ENCODE results near the gene SLC22A23.

SLC22A23 gene

GRCh38 chr6:3240595-3240994 is 216.3 kb downstream of the SLC22A23 start:
- DNase-seq (ENCODE audit: low spot score): no peak

DNA sequence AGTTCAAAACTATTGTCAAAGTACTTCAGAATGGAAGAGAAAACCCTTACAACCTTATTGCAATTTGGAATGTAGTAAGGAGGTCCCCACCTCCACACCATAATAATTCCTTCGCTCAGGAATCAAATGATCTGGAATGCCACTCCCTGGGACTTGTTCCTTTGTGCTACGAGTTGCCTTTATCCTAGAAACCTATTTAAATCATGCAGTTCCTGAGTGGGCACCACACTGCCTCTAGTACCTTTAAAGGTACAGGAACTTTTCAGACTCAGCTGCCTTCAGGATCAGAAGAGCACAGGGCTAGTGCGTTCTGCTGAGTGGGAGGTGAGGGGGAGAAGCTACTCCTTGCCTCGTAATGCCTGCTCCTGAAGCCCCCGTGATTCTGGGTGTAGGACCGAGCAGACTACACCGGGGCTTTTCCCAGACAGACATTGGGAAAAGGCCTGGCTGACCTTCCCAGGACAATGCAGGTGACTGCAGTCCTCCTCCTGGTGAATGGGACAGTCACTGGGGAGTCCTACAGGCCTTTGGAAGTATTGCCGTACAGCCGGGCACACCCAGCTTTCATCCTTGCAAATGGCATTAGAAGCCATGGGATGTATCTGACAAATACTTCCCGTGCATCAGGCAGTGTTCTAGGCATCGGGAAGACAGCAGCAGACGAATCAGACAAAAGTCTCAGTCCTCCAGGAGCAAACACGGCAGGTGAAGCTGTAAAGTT is 217.6 kb downstream of the SLC22A23 start:
- no peak for DNase-seq (ENCODE audit: low spot score)

DNA sequence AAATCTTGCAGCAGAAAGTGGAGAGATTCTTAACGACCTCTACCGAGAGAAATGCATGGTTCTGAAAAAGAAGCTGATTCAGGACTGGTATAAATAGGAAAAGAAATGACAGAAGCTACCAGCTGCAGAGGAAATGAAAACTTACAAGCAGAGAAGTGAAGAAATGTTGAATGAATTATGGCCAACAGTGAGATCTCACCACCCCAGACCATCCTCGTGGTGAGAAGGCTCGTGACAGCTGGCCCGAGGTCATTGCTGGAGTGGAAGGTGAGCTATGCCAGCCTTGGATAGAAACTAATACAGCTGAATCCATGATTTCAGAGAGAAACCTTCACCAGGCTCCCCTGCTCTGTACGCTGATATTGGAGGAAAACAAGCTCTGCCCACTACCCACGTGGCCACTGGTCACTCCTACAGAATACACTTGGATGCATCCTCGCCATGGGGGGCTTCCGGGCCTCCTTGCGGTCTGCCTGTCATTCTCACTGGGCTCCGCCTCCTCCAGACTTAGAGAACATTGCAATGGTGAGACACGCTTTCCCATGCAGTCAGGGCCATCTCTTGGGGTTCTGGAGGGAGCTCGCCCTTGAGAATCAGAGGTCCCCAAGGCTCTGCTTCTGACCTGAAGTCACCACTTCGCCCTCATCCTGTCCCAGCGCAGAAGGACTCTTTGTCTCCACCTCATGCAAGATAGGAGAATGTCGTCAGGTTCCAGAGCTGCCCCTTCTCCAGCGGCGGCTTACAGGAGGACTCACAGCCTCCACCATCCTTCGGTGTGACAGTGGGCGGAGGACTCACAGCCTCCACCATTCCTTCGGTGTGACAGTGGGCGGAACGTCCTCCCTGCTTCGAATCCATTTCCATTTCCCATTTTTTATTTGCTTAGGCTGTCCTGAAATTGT is 218.8 kb downstream of the SLC22A23 start:
- no peak for DNase-seq (ENCODE audit: low spot score)

DNA sequence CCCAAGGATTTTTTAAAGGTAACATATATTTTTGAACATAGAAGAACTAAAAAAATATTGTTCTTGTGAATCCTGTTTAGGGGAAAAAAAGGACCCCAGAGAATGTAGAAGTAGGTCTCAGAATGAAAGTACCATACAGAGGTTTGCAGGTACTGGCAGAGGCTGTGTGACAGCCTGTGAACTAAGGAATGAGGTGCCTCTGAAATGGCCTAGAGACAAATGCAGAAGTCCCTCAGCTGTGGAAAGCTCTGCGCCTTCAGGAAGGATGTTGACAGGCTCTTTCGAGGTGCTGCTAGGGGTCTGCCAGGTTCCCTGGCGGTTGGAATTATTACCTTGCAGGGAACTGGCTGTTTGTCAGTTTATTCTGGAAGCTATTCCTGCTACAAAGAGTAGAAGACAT is 220.8 kb downstream of the SLC22A23 start:
- no peak for DNase-seq (ENCODE audit: low spot score)

- no peak for DNase-seq (ENCODE audit: low spot score)
Measured at GRCh38 chr6:3235486-3235885, 221.4 kb downstream of the SLC22A23 start.

- DNase-seq (ENCODE audit: low spot score): no peak
Measured at GRCh38 chr6:3233904-3234303, 222.9 kb downstream of the SLC22A23 start.

- DNase-seq (ENCODE audit: low spot score): no peak
Measured at GRCh38 chr6:3233321-3233720, 223.5 kb downstream of the SLC22A23 start.

DNA sequence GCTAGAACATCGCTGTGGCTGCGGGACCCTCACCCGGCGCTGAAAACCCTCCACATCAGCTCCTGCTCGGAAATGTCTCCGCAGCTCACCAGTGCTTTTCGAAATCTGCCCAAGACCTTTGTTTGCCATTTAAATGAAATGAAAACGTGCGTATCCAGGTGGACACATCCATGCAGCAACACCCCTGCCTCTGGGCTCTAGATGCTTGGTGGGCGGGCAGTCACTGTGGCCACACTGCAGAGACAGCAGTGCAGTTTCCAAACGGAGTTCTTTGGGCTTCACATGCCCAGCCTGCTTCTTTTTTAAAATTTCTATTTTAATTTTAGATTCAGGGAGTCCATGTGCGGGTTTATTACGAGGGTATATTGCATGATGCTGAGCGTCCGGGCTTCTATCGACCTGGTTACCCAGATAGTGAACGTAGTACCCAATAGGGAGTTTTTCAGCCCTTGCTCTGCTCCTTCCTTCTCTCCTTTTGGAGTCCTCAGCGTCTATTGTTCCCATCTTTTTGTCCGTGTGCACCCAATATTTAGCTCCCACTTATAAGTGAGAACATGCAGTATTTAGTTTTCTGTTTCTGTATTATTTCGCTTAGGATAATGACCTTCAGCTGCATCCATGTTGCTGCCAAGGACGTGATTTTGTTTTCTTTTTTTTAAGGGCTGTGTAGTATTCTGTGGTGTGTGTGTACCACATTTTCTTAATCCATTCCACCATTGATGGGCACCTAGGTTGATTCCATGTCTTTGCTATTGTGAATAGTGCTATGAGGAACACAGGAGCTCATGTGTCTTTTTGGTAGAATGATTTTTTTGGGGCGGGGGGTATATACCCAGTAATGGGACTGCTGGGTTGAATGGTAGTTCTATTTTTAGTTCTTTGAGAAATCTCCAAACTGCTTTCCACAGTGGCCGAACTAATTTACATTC is 224.6 kb downstream of the SLC22A23 start:
- DNase-seq (ENCODE audit: low spot score): no peak

DNA sequence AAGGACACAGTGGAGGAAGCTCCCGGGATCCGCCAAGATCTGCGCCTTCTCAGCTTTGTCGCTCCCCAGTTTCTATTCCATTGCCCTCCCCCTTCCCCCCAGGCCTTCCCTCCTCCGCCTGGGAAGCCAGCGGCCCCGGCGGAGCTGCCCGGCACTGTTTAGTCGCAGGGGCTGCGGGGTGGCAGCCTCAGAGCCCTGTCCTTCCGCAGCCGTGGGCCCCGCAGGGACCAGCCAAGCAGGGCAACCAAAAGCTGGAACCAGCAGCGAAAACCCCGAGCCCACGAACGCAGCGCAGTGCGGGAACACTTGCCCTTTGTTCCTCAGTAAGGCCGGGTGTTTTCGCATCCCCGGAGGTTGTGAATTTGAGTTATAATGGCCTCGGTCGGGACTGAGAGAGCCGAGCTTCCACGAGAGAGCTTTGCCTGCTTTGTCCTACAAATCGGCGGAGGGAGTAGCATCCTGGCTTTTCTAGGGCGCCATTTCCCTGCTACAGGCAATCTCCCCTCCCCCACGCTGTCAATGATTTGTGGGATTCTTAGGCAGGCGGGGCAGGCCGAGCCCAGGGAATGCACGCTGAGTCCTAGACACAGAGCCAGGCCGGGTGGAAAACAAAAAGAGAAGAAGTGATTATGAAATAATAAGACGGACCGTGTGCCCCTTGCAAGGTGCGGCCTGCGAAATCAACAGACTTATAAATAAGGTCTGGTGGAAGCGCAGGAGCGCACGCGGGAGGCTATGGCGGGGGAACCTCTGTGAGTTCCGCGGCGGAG is 225.4 kb downstream of the SLC22A23 start:
- DNase-seq (ENCODE audit: low spot score): no peak

DNA sequence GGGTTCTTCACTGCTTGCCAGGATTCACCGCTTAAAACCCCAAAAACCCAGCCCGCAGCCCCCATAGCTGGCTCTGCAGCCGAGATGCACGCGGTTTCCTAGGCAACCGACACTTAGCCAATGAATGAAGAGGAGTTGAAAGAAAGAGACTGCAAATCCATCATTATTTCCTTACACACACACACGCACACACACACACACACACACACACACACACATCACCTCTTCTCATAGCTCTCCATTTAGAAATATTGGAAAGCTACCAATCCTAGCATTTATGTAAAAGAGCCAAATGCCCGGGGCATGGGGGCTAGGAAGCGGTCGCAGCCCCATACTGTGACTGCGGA is 226.0 kb downstream of the SLC22A23 start:
- DNase-seq (ENCODE audit: low spot score): no peak

- DNase-seq (ENCODE audit: low spot score): no peak
Measured at GRCh38 chr6:3230256-3230882, 226.5 kb downstream of the SLC22A23 start.

GRCh38 chr6:3229566-3230178 is 227.2 kb downstream of the SLC22A23 start:
- no peak for DNase-seq (ENCODE audit: low spot score)

DNA sequence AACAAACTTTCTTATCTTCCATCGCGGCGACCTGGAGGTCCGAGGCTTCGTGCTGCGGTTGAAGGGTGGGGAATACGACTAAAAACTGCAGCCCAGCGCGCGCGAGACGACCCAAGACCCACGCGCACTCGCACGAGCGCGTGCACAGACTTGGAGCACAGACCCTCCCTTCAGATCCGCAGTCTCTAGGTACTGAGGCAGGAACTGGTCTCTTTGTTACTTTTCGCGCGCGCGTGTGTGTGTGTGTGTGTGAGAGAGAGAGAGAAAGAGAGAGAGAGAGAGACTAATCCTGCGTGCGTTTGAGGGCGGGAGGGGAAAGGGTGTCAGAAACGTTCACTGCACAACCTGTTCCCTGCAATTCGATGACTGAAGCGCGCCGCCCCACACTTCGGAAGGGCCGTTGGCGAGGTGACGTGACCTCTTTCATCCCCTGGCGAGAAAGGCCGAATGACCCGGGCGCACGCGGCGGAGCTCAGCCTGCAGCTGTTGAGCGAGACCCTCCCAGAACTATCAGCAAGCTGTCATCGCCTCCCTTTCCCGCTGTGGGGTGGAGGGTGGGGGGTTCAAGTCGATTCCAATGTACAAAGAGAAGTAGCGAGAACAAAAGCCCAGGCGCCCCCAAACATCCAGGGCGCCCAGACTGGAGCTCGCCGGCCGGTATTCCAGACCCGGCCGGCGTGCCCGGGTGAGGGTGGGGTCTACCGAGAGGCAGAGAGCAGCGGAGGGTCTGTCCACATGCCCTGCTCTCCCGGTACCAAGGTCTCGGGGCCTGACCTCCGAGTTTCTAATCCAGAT is 227.9 kb downstream of the SLC22A23 start:
- DNase-seq (ENCODE audit: low spot score): no peak

DNA sequence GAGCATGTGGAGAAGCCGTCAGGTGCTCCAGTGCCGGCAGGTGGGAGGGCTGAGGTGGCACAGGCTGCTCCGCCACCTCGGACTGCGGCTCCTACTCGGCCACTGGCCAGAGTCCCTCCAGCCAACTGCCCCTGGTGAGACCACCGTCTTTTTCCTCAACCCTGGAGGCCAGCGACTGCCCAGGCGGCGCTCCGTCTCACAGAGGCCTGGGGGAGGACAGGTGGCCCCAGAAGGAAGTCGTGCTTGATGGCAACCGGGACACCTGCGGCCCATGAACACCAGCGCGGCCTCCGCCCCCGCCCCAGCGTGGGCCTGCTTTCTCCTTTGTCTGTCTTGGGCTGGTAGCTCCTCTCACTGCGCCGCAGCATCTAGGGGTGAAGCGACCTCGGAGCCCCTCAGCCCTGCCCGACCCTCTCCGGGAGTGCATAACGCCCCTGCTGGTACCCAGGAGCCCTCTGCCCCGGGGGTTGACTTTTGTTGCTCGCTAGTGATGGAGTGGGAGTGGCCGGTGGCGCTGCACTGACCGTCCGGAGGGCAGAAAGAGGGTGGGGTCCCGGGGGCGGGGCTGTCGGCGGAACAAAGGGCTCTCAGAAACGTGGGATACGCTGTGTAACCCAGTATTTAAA is 228.7 kb downstream of the SLC22A23 start:
- no peak for DNase-seq (ENCODE audit: low spot score)

DNA sequence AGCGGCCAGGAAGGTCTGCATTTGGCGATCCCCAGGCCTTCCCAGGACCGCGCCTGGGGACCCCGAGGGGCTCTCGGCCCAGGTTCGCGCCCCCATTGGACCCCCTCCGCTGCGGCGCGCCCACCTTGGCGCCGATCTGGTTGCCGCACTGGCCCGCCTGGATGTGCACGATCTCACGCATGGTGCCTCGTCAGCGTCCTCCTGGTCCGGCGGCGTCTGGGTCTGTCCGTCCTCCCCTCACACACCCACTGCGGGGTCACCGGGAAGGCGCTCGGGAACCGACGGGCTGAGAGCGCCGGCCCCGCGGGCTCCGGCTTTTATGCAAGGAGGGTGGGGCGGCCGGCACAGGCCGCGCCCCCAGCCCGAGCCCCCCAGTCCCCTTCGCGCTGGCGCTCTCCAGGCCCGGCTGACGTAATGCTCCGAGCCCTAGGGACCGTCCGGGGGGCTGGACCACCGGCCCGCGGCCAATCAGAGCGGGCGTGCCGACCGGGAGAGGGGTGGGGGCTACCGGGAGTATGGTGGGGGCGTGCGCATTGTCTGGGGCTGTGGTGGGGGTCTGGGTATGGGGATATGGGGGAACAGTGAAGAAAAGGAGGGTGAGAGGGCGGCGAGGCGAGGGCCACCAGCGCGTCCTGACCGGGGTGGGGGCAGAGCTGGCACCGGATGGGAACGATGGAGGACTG is 229.3 kb downstream of the SLC22A23 start, which contains the start of gene TUBB2B:
Gene TUBB2B (minus strand): TSS at position 291 of the 683 bp plus-strand sequence. CDS start 110 bp downstream, at position 181.
- DNase-seq (ENCODE audit: low spot score): peak; percentile 54

DNA sequence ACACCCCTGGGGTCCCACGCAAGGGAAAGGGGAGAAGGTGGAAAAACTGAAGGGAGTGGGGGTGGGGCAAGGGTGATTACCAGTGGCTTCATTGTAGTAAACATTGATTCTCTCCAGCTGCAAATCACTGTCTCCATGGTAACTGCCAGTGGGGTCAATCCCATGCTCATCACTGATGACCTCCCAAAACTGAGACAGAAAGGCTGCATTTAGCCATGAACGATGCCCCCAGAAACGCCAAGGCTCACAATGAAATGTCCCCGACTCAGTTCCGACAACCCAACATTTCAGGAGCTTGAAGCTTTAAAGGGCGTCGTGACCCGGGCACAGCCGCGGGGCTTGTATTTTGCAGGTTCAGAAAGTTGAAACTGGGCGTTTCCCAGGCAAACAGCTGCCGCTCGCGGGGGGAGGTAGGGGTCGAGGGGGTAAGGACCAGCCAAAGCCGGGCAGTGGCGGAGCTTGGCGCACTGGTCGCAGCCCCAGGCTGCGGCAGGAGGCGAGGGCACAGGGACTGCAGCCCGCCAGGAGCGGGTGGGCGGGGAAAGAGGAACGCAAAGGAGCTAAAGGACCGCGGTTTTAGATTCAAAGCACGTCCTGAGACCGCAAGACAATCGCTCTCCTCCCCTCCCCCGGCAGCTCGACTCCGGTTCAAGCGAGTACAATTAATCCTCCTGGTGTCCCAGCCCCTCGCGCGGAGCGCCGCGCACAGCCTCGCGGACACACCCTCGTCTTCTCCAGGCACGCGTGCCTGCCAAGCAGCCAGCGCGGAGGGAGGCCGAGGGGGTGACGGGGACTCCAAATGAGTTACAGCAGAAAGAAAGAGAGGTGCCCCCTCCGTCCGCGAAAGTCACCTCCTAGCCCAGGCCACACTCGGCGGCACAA is 230.1 kb downstream of the SLC22A23 start:
- peak; percentile 41 for DNase-seq (ENCODE audit: low spot score)

- DNase-seq (ENCODE audit: low spot score): no peak
Measured at GRCh38 chr6:3226042-3226441, 230.8 kb downstream of the SLC22A23 start.
